ENCODE results near the gene HEMGN. TPM values are rescaled to one million over a fixed set of nuclear protein-coding genes. Genes with fewer than 3 reads are reported as not detected.
"Not testable (repeated sequence)": the region's sequence is repeated elsewhere in the genome, so short reads cannot be mapped to it uniquely, and the experiment has no call there.

Gene HEMGN
- polyA plus RNA-seq, 6 donors from 2014 or later = 0.24 TPM; not detected in 5

DNA sequence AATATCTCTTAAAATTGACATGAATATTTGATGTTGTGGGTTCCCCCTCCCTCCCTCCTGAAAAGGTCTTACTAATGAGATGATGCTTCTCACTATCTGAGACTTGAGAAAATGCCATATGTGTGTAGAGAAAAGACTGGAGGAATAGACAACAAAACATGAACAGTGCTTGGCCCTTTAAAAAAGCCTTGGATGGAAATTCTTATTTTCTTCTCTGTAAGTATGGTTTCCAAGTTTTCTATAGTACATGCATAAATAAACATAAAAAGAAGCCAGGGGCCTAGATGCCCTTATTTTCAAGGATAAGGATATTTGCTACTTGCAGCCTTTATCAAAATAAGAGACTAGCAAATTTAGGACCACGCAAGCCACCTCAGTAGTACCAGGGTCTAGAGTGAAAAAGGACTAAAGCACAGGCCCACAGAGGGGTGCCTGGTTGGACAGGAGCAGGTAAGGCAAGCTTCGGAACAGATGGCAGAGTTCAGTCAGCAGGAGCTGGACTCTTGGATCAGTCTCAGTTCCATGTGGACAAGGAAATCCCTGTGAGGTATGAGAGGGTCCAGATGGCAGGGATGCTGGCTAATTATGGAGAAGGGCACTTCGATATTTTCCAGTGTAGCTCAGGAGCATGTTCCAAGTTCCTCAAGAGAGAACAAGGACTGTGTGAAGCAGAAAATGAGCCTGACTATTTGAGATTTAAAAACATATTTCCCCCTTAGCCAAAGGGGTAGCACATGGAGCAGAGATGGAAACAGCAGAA, 40.6 kb upstream of the HEMGN start:
- ATAC-seq (ENCODE audit: low read depth in 2 of 2) = no peak
- H3K27ac Mint-ChIP-seq = no peak overlapping the region
- no peak overlapping the region for H3K4me3 Mint-ChIP-seq

GRCh38 chr9:97976633-97977032, 38.7 kb upstream of the HEMGN start:
- not testable (repeated sequence) for H3K36me3 Mint-ChIP-seq; ATAC-seq (ENCODE audit: low read depth in 2 of 2); DNase-seq; H3K27me3 Mint-ChIP-seq; H3K4me1 Mint-ChIP-seq; H3K9me3 Mint-ChIP-seq; H3K27ac Mint-ChIP-seq
- peak overlapping the region in 1 of 8 donors; percentile 52 for H3K4me3 Mint-ChIP-seq

More for the DNA sequence above, 40.6 kb upstream of the HEMGN start:
- H3K27me3 Mint-ChIP-seq = no peaks in the 10 kb centered on the region
- H3K36me3 Mint-ChIP-seq = peaks cover 0 to 8% of the 10 kb centered on the region in 2 donors
- peaks cover 2 to 10% (median 3%) of the 10 kb centered on the region in 7 donors for H3K9me3 Mint-ChIP-seq
- peaks cover 0 to 8% (median 8%) of the 10 kb centered on the region in 3 donors for H3K4me1 Mint-ChIP-seq
- DNase-seq = no peak

GRCh38 chr9:97975376-97975775, 37.4 kb upstream of the HEMGN start:
- Mint-ChIP-seq H3K36me3 (peaks cover 0 to 8% of the 10 kb centered on the region in 2 donors), H3K4me3 (no peak overlapping the region), H3K4me1 (no peaks in the 10 kb centered on the region), H3K27me3 (peaks cover 0 to 4% (median 0%) of the 10 kb centered on the region in 3 donors), H3K9me3 (peaks cover 2 to 10% (median 3%) of the 10 kb centered on the region in 7 donors), H3K27ac (no peak overlapping the region)
- DNase-seq (no peak), ATAC-seq (ENCODE audit: low read depth in 2 of 2) (no peak)

DNA sequence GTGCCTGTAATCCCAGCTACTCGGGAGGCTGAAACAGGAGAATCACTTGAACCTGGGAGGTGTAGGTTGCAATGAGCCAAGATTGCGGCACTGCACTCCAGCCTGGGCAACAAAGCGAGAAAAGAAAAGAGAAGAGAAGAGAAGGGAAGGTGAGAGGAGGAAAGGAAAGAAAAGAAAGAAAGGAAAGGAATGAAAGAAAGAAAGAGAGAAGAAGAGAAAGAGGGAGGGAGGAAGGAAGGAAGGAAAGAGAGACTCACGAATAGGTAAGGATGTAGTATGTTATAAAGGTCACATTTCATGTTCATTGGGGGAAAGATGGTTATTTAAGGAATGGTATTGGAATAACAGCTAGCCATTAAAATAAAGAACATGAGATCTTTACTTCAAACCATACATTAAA, 34.8 kb upstream of the HEMGN start:
- Mint-ChIP-seq H3K9me3 (peaks cover 2 to 10% (median 3%) of the 10 kb centered on the region in 7 donors), H3K4me1 (no peaks in the 10 kb centered on the region), H3K27me3 (peaks cover 0 to 16% (median 0%) of the 10 kb centered on the region in 3 donors), H3K27ac (no peak overlapping the region), H3K36me3 (peaks cover 0 to 8% of the 10 kb centered on the region in 2 donors), H3K4me3 (no peak overlapping the region)
- no peak for ATAC-seq (ENCODE audit: low read depth in 2 of 2)
- no peak for DNase-seq

DNA sequence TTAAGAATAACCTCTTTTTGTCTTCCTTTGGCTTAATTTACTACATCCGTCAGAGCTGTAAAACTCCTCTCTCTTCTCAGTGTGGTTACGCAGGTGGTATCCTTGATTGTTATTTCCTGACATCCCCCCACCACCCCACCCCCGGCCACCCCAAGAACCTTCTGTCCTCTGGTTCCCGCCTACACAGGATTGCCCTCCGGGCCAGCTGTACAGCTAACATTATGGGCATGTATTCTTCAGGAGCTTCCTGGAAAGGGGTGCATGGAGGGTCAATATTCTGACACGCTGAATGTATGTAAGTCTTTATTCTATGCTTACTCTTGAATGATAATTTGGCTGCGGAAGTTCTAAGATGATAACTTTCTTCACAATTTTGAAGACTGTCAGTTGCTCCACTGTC, 32.2 kb upstream of the HEMGN start:
- no peak for DNase-seq
- peaks cover 0 to 20% (median 0%) of the 10 kb centered on the region in 3 donors for H3K27me3 Mint-ChIP-seq
- ATAC-seq (ENCODE audit: low read depth in 2 of 2) = no peak
- H3K27ac Mint-ChIP-seq = peak overlapping the region in 1 of 6 donors; percentile 36
- H3K9me3 Mint-ChIP-seq = peaks cover 0 to 4% (median 2%) of the 10 kb centered on the region in 7 donors
- H3K4me1 Mint-ChIP-seq = no peaks in the 10 kb centered on the region
- H3K36me3 Mint-ChIP-seq = peaks cover 0 to 4% of the 10 kb centered on the region in 2 donors
- H3K4me3 Mint-ChIP-seq = no peak overlapping the region

DNA sequence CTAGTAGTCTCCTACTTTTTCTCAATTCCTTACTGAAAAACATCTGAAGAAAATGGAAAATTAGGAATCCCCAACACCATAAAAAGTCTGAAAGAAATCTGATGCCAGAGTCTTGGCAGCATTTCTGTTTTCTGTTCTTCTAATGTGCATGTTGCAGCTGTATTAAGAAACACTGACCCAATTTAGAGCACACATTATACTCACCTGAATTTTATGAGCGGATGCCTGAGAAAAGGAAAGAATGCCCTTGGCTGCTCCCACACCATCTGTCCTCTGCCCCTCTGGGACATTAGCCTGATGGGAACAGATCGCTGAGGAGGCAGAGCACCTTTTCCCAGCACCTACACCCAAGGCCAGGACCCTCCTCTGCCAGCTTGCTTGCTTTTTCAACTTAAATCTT, 31.0 kb upstream of the HEMGN start:
- DNase-seq (no peak), ATAC-seq (ENCODE audit: low read depth in 2 of 2) (no peak)
- Mint-ChIP-seq H3K27me3 (peaks cover 0 to 20% (median 5%) of the 10 kb centered on the region in 3 donors), H3K9me3 (peaks cover 0 to 2% (median 0%) of the 10 kb centered on the region in 7 donors), H3K36me3 (no peaks in the 10 kb centered on the region), H3K4me1 (no peaks in the 10 kb centered on the region), H3K4me3 (no peak overlapping the region), H3K27ac (no peak overlapping the region)

- Mint-ChIP-seq H3K9me3 (no peaks in the 10 kb centered on the region), H3K27ac (no peak overlapping the region), H3K4me1 (no peaks in the 10 kb centered on the region), H3K27me3 (peaks cover 3 to 20% (median 5%) of the 10 kb centered on the region in 3 donors), H3K36me3 (peaks cover 0 to 3% of the 10 kb centered on the region in 2 donors), H3K4me3 (no peak overlapping the region)
- peak in 1 of 2 donors; percentile 27 for ATAC-seq (ENCODE audit: low read depth in 2 of 2)
- DNase-seq = no peak
Observed at GRCh38 chr9:97966493-97966892, 28.5 kb upstream of the HEMGN start.

DNA sequence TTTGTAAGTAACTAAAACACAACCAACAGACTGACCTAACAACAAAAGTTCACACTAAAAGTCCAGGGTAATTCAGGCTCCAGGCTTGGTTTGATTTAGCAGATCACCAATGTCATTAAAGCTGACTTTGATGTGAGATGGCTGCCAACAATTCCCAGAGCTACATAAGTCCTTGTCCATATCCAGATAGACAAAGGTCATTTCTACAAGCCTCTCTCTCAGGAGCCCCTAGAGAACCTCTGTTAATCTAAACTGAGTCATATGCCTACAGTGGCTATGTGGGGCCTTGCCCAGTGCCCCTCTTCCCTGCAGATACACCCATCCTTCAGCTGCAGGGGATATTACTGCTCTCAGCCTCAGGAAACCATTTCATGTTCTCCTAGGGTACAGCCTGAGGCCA, 26.9 kb upstream of the HEMGN start:
- H3K36me3 Mint-ChIP-seq = peaks cover 0 to 3% of the 10 kb centered on the region in 2 donors
- peak overlapping the region in 1 of 6 donors; percentile 38 for H3K27ac Mint-ChIP-seq
- no peak for ATAC-seq (ENCODE audit: low read depth in 2 of 2)
- H3K4me3 Mint-ChIP-seq = no peak overlapping the region
- peaks cover 3 to 12% (median 5%) of the 10 kb centered on the region in 3 donors for H3K27me3 Mint-ChIP-seq
- no peak for DNase-seq
- no peaks in the 10 kb centered on the region for H3K9me3 Mint-ChIP-seq
- no peaks in the 10 kb centered on the region for H3K4me1 Mint-ChIP-seq

DNA sequence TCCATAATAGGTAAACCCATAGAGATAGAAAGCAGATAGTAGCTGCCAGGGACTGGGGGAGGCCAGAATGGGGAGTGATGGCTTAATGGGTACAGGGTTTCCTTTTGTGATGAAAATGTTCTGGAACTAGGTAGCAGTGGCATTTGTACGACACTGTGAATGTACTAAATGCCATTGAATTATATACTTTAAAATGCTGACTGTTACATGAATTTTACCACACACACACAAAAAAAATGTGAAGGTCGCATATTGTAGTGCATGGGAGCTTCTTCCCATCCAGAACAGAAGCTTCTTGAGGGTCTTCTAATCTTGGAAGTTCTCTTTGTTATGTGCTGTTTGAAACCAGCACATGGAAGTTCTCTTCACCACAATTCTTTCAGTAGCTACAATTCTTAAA, 25.3 kb upstream of the HEMGN start:
- H3K4me3 Mint-ChIP-seq = no peak overlapping the region
- H3K27me3 Mint-ChIP-seq = peaks cover 3 to 9% (median 5%) of the 10 kb centered on the region in 3 donors
- DNase-seq (no peak), ATAC-seq (ENCODE audit: low read depth in 2 of 2) (no peak)
- no peaks in the 10 kb centered on the region for H3K9me3 Mint-ChIP-seq
- peaks cover 0 to 3% of the 10 kb centered on the region in 2 donors for H3K36me3 Mint-ChIP-seq
- H3K27ac Mint-ChIP-seq = no peak overlapping the region
- H3K4me1 Mint-ChIP-seq = no peaks in the 10 kb centered on the region

- no peak for ATAC-seq (ENCODE audit: low read depth in 2 of 2)
- Mint-ChIP-seq H3K4me1 (no peaks in the 10 kb centered on the region), H3K36me3 (peaks cover 0 to 3% of the 10 kb centered on the region in 2 donors), H3K4me3 (no peak overlapping the region), H3K27ac (no peak overlapping the region), H3K27me3 (peaks cover 2 to 5% (median 3%) of the 10 kb centered on the region in 3 donors), H3K9me3 (no peaks in the 10 kb centered on the region)
- no peak for DNase-seq
Observed at GRCh38 chr9:97962575-97962974, 24.6 kb upstream of the HEMGN start.

DNA sequence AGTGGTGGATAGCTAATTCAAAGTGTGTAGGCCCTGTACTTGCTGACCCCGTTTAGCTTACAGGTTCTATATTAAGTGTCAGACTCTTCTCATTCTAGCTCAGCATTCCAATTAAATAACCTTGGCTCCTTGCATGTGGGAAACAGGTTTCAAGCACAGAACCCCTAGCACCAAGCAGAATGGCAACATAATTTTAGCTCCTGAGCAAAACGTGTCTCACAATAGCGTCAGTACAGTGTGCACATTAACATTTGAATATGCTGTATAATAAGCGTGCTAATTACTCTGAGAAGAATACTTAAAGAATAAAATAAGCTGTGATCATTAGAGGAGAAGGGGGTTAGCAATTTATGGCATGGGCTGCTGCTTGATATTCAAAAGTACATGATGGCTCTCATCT, 24.2 kb upstream of the HEMGN start:
- no peak overlapping the region for H3K27ac Mint-ChIP-seq
- no peaks in the 10 kb centered on the region for H3K9me3 Mint-ChIP-seq

DNA sequence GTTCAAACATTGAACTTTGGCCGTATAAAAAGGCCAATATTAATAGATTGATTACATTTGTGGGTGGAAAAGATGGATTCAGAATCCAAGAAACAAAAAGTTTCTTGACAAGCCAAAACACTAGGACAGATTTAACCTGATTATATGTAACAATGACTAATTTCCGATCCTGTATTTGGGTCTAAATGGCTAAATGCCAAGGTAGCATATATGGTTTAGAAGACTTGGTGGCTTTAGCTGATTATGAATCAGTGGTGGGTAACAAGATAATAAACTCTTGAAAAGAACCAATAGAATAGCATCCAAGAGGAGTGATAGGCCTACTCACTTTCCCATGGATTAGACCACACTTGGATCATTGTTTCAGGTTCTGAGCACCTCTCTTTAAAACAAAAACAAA, 23.4 kb upstream of the HEMGN start:
- no peak overlapping the region for H3K4me3 Mint-ChIP-seq
- H3K27ac Mint-ChIP-seq = no peak overlapping the region
- H3K27me3 Mint-ChIP-seq = peaks cover 0 to 5% (median 3%) of the 10 kb centered on the region in 3 donors
- peaks cover 0 to 3% of the 10 kb centered on the region in 2 donors for H3K36me3 Mint-ChIP-seq
- no peak for DNase-seq
- no peaks in the 10 kb centered on the region for H3K4me1 Mint-ChIP-seq
- no peak for ATAC-seq (ENCODE audit: low read depth in 2 of 2)
- no peaks in the 10 kb centered on the region for H3K9me3 Mint-ChIP-seq

More for the DNA sequence above, 24.2 kb upstream of the HEMGN start:
- no peak for ATAC-seq (ENCODE audit: low read depth in 2 of 2)
- Mint-ChIP-seq H3K4me1 (no peaks in the 10 kb centered on the region), H3K4me3 (no peak overlapping the region), H3K36me3 (peaks cover 0 to 3% of the 10 kb centered on the region in 2 donors), H3K27me3 (peaks cover 0 to 5% (median 3%) of the 10 kb centered on the region in 3 donors)
- DNase-seq = no peak

GRCh38 chr9:97960678-97961328, 22.8 kb upstream of the HEMGN start:
- H3K36me3 Mint-ChIP-seq; DNase-seq; ATAC-seq (ENCODE audit: low read depth in 2 of 2); H3K4me3 Mint-ChIP-seq; H3K27ac Mint-ChIP-seq; H3K27me3 Mint-ChIP-seq; H3K4me1 Mint-ChIP-seq; H3K9me3 Mint-ChIP-seq: not testable (repeated sequence)

GRCh38 chr9:97959585-97959984, 21.6 kb upstream of the HEMGN start:
- ATAC-seq (ENCODE audit: low read depth in 2 of 2) = no peak
- H3K9me3 Mint-ChIP-seq = no peaks in the 10 kb centered on the region
- H3K27me3 Mint-ChIP-seq = peaks cover 0 to 5% (median 3%) of the 10 kb centered on the region in 3 donors
- peak overlapping the region in 2 of 6 donors; percentile 12 to 18 for H3K27ac Mint-ChIP-seq
- DNase-seq = no peak
- H3K4me1 Mint-ChIP-seq = no peaks in the 10 kb centered on the region
- no peak overlapping the region for H3K4me3 Mint-ChIP-seq
- peaks cover 0 to 3% of the 10 kb centered on the region in 2 donors for H3K36me3 Mint-ChIP-seq
